Dedifferentiated amniotic fluid mesenchymal stem cell (primary cell): ENCODE data around the gene CDKN2D.

ENCODE experiments used
- DNase-seq: peaks from one replicate; pipeline ENCODE4 v3.0.0-alpha.2; 2016; ENCODE audit errors: extremely low spot score

Gene CDKN2D

GRCh38 chr19:10520652-10521318, 48.0 kb downstream of the CDKN2D start:
- DNase-seq, result no peak

GRCh38 chr19:10519421-10519820, 49.4 kb downstream of the CDKN2D start:
- no peak for DNase-seq

GRCh38 chr19:10518444-10519361, 50.1 kb downstream of the CDKN2D start:
- DNase-seq, result no peak

DNA sequence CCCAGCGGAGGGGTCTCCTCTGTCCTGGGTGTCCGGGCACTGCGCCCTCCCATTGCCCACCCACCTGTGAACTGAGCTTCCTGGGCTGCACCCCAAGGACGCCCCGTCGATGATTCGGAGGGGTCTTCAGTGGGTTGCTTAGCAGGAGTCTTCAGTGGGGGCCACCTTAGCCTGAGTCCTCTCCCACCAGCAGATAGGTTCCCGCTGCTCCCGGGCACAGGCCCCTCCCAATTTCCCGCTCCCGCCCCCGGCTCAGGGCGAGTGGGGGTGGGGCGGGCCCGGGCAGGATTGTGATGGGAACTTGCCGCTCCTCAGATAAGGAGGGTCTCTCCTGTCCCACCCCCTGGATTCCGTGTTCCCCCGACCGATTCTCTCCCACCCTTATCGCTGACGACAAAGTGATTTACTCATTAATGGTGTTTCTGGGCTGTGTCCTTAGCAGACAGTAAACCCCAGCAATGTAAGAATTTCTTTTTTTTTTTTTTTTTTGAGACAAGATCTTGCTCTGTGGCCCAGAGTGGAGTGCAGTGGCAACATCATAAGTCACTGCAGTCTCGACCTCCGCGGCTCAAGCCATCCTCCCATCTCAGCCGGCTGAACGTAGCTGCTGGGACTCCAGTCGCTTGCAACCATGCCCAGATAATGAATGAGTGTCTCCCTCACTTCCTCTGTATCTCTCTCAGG, 50.9 kb downstream of the CDKN2D start:
- DNase-seq, result no peak

DNA sequence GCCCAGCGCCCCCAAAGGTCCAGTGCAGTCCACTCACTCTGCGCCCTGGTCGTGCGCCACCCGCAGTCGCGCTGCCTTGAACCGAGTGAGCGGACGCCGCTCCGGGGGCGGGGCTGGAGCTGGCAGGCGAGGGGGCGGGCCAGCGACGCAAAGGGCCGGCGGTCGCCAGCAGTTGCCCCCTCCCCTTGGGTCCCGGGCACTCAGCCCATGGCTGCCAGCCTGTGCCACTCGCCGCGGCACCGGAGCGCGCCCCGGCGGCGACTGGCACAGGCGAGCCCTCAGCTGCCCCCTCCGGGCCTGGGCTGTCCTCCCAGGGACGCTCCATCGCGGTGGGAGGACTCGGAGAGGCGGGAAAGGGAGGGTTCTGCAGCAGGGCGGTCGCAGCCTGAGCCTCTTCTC, 51.4 kb downstream of the CDKN2D start, which contains the start of gene S1PR5:
Gene S1PR5, minus strand, starts transcription at position 87 of the 399 bp plus-strand sequence. CDS start 2,436 bp downstream, outside the sequence.
- DNase-seq, result no peak

- no peak for DNase-seq
Measured at GRCh38 chr19:10516671-10517286, 52.0 kb downstream of the CDKN2D start.
